Measurements from ENCODE around the gene TM2D1.
"Not testable (repeated sequence)": the region's sequence is repeated elsewhere in the genome, so short reads cannot be mapped to it uniquely, and the experiment has no call there.

The TM2D1 gene

GRCh38 chr1:61724813-61725694, at the start of gene TM2D1:
TM2D1 (minus strand) TSS chr1:61725141; CDS start chr1:61725120, 21 bp downstream.
- peak; percentile 96 for DNase-seq (ENCODE audit: low spot score)

- DNase-seq (ENCODE audit: low spot score), result no peak
These were observed 45.2 kb upstream of the TM2D1 start for GRCh38 chr1:61770131-61770530.

- DNase-seq (ENCODE audit: low spot score), result no peak
These were observed 33.0 kb upstream of the TM2D1 start for GRCh38 chr1:61757950-61758349.

- no peak for DNase-seq (ENCODE audit: low spot score)
These were observed 31.8 kb upstream of the TM2D1 start for GRCh38 chr1:61756773-61757172.

GRCh38 chr1:61754545-61754944, 29.6 kb upstream of the TM2D1 start:
- no peak for DNase-seq (ENCODE audit: low spot score)

- DNase-seq (ENCODE audit: low spot score), result no peak
These were observed 29.1 kb upstream of the TM2D1 start for GRCh38 chr1:61753998-61754508.

GRCh38 chr1:61752921-61753389, 28.0 kb upstream of the TM2D1 start:
- DNase-seq (ENCODE audit: low spot score), result no peak

- DNase-seq (ENCODE audit: low spot score), result no peak
These were observed 24.6 kb upstream of the TM2D1 start for GRCh38 chr1:61749574-61749973.

- no peak for DNase-seq (ENCODE audit: low spot score)
These were observed 23.6 kb upstream of the TM2D1 start for GRCh38 chr1:61748566-61748965.

- no peak for DNase-seq (ENCODE audit: low spot score)
These were observed 21.9 kb upstream of the TM2D1 start for GRCh38 chr1:61746813-61747212.

- no peak for DNase-seq (ENCODE audit: low spot score)
These were observed 19.0 kb upstream of the TM2D1 start for GRCh38 chr1:61743716-61744580.

- no peak for DNase-seq (ENCODE audit: low spot score)
These were observed 18.4 kb upstream of the TM2D1 start for GRCh38 chr1:61743431-61743705.

GRCh38 chr1:61742620-61743430, 17.9 kb upstream of the TM2D1 start:
- peak; percentile 58 for DNase-seq (ENCODE audit: low spot score)

GRCh38 chr1:61741711-61742619, 17.0 kb upstream of the TM2D1 start, which contains the start of gene PATJ:
PATJ (plus strand) TSS chr1:61742480; CDS start chr1:61762893, 20,413 bp downstream.
- peak; percentile 45 for DNase-seq (ENCODE audit: low spot score)

GRCh38 chr1:61740751-61741700, 16.1 kb upstream of the TM2D1 start:
- no peak for DNase-seq (ENCODE audit: low spot score)

GRCh38 chr1:61732726-61733125, 7.8 kb upstream of the TM2D1 start:
- DNase-seq (ENCODE audit: low spot score), result no peak

- not testable (repeated sequence) for DNase-seq (ENCODE audit: low spot score)
These were observed 5.7 kb upstream of the TM2D1 start for GRCh38 chr1:61730679-61731078.

- DNase-seq (ENCODE audit: low spot score), result no peak
These were observed 2.6 kb upstream of the TM2D1 start for GRCh38 chr1:61727544-61727943.

- DNase-seq (ENCODE audit: low spot score), result no peak
These were observed 482 bp downstream of the TM2D1 start for GRCh38 chr1:61724506-61724812.
